Measurements from ENCODE around the gene UBAP2. TPM values are rescaled to one million over a fixed set of nuclear protein-coding genes. Genes with fewer than 3 reads are reported as not detected.

The UBAP2 gene
- total RNA-seq, 1 donor from 2014 or later: 40.4 TPM

- peak; percentile 13 for DNase-seq (ENCODE audit: low read depth)
Measured at GRCh38 chr9:33921967-33922895, 126.5 kb downstream of the UBAP2 start.

- no peak for DNase-seq (ENCODE audit: low read depth)
Measured at GRCh38 chr9:33919276-33919897, 129.3 kb downstream of the UBAP2 start.

- DNase-seq (ENCODE audit: low read depth): no peak
Measured at GRCh38 chr9:33917036-33917435, 131.7 kb downstream of the UBAP2 start.

DNA sequence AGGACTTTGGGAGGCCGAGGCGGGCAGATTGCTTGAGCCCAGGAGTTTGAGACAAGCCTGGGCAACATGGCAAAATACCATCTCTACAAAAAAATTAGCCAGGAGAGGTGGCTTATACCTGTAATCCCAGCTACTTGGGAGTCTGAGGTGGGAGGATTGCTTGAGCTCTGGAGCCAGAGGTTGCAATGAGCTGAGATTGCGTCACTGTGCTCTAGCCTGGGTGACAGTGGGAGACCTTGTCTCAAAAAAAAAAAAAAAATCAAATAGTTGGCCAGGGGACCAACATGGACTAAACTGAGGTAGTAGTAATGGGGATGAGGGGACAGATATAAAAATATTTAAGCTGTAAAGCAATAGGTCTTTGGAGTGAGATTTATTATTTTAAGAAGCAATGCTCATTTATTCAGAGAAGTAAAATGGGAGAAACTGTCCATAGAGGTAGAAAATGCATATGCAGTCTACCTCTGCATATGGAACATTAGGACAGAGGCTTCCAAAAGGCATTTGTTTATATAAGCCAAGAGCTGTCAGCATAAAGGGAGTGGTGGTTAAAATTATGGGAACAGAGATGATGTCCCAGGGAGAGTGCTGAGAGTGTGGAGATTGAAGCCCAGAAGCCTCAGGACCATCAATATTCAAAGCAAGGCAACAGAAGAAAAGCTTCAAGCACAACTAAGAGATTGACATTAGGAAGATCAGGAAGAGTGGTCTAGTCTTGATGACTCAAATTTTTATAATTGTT, 133.6 kb downstream of the UBAP2 start:
- no peak for DNase-seq (ENCODE audit: low read depth)

DNA sequence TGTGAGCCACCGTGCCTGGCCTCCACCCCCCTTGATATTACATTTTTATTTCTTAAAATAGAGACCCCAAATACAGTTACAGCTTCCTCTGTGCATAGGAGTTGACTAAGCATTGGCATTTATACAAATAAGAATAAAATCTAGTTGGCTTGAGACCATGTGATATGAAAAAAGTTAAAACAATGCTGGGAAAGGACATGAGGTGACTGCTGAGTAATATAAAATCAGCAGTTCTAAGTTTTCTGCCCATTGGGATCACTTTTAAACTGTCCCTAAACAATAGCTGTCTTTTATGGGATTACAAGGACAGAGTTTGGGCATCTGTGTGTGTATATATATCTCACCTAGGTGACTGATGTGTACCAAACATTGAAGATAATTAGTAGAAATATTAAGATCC, 135.1 kb downstream of the UBAP2 start:
- no peak for DNase-seq (ENCODE audit: low read depth)

DNA sequence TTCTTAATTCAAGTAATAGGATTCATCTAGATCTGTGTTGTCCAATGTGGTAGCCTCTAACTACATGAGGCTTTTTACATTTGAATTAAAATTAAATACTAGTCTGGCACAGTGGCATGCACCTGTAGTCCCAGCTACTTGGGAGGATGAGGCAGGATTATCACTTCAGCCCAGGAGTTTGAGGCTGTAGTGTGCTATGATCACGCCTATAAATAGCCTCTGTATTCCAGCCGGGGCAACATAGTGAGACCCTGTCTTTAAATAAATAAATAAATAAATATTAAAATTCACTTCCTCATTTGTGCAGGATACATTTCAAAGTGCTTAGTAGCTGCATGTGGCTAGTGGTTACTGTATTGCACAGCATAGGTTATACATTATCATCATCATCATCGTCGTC, 139.9 kb downstream of the UBAP2 start:
- no peak for DNase-seq (ENCODE audit: low read depth)

GRCh38 chr9:33908114-33908513, 140.6 kb downstream of the UBAP2 start:
- DNase-seq (ENCODE audit: low read depth): no peak

- DNase-seq (ENCODE audit: low read depth): no peak
Measured at GRCh38 chr9:33907347-33907746, 141.3 kb downstream of the UBAP2 start.

DNA sequence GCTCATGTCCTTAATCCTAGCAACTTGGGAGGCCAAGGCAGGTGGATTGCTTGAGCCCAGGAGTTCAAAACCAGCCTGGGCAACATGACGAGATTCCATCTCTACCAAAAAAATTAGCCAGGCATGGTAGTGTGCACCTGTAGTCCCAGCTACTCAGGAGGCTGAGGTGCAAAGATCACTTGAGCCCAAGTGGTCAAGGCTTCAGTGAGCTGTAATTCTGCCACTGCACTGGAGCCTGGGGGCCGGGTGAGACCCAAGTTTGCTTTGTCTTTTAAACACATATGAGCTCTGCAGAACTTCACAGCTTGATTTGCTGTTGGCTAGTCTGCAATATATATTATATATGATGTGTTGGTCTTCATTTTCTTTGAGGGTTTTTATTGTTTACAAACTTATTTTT, 141.9 kb downstream of the UBAP2 start:
- no peak for DNase-seq (ENCODE audit: low read depth)

- DNase-seq (ENCODE audit: low read depth): no peak
Measured at GRCh38 chr9:33905137-33905536, 143.6 kb downstream of the UBAP2 start.

DNA sequence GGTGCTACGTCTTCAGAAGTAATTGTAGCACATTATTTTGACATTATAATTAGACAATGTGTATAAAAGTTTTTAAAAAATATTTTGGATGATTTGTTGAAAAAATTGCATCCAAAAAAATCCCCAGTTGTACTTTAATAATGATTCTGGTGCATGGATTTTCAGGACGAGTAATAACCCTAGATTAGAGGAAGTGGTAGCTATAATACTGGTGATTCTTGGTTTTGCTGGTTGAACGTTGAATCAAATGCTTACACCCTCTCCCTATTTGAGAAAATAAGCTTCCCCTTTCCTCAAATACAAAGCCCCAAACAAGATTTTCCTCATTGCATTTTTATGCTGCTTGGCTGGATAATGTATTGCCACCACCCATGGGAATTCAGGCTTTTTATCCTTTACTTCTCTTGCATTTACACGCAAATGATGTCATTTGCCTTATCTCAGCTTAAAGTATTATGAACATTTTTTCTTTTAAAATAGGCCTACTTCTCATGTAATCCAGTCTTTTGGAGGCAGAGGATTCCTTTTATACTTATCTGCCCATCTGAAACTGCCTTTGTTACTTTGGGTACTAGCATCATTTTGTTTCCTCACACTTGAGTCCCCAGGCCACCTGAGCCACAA, 145.4 kb downstream of the UBAP2 start:
- no peak for DNase-seq (ENCODE audit: low read depth)

DNA sequence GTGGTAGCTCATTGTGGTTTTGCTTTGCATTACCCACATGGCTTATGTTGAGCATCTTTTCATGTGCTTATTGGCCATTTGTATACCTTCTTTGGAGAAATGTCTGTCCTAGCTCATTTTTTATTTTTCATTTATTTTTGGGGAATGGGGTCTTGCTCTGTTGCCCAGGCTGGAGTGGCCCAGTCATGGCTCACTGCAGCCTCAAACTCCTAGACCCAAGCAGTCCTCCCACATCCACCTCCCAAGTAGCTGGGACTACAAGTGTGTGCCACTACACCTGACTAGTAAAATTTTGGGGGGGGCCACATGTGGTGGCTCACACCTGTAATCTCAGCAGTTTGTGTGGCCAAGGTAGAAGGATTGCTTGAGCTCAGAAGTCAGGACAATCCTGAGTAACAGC, 154.4 kb downstream of the UBAP2 start:
- no peak for DNase-seq (ENCODE audit: low read depth)

DNA sequence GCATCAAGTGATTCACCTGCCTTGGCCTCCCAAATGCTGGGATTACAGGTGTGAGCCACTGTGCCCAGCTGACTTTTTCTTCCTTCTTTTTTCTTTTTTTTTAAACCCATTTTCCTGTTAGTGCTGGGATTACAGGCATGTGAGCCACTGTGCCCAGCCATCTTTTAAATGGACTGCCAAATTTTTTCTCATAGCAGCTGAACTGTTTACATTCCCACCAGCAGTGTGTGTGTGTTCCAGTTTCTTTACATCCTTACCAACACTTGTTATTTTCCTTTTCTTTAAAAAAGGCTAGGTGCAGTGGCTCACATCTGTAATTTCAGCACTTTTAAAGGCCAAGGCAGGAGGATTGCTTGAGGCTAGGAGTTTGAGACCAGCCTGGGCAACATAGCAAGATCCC, 154.8 kb downstream of the UBAP2 start:
- no peak for DNase-seq (ENCODE audit: low read depth)

DNA sequence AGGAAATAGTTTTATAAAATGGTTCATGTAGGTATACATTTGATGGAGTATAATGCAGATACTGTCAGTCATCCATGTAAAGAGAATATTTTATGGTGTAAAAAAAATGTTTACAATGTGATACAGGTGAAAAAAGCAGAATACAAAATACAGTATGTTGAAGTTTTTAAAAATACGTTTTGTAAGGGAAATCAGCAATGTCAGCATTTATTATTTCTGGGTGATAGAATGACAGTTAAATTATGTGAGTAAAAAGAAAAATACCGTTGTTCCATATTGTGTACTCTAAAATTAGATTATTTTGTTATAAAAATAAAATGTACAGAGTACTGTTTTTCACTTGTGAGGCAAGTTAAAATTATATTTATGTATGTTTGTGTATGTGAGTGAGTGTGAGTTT, 162.7 kb downstream of the UBAP2 start:
- DNase-seq (ENCODE audit: low read depth): no peak

DNA sequence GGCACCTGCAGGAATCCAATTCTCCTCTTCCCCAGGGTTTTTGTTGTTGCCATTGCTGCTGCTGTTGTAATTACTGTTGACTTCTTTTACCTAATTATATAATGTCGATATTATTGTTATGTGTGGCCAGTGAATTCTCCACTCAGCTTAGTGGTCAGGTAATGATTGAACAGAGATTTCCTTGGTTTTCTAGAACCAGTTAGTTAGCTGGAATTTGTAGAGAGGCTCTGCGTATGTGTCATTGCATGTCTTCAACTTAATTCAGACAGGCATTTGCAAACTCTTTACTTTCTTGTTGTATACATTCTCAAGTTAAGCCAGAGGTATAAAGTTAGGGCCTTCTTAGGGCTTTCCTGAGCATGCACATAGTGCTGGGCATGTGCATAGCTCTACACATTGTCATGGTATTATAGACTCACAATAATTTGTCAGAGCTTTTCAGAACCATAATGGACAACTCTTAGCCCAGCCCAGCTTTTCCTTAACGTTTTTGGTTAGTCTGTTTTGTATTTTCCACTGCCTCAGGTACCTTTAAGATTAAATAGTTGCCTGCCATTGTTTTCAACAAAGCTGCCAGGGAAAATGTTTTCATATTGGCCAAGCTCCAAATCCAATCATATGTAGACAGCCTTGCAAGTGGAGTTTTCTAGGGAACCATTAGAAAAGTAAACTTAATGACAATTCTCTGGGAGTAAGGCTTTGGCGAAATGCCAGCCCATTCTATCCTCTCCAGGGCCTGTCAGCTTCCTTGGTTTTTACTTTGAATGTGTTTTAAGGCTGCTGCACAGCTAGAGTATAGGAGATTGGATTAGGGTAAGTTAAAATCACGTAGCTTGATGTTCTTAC, 163.6 kb downstream of the UBAP2 start:
- peak; percentile 80 for DNase-seq (ENCODE audit: low read depth)

- DNase-seq (ENCODE audit: low read depth): peak; percentile 36
Measured at GRCh38 chr9:33881635-33882034, 167.1 kb downstream of the UBAP2 start.

GRCh38 chr9:33880211-33881089, 168.2 kb downstream of the UBAP2 start:
- DNase-seq (ENCODE audit: low read depth): no peak

DNA sequence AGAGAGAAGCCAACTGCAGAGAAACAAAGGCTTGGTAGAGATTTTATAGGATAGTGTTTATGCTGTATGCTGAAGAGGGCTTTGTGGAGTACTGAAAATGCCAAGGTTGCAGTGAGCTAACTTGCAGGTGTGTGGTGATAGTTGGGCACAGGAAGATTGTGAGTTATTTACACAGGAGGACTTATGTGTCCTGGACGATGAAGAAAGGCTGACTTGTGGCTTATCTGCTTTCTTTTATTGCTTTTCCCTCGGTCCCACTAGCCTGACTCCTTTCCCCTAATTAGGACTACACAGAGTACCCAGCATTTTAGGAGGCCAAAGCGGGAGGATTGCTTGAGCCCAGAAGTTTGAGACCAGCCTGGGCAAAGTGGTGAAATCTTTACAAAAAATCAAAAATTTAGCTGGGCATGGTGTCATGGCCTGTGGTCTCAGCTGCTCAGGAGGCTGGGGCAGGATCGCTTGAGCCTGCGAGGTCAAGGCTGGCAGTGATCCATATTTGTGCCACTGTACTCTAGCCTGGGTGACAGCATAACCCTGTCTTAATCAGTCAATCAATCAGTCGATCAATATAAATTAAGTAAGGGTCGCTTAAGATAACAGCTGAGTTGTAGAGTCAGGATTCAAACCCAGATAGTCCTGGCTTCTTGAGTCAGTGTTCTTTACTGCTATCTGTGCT, 169.9 kb downstream of the UBAP2 start:
- DNase-seq (ENCODE audit: low read depth): no peak

GRCh38 chr9:33877727-33878489, 170.8 kb downstream of the UBAP2 start:
- no peak for DNase-seq (ENCODE audit: low read depth)
